OCI-LY3 (cell line): ENCODE results near the gene CPNE4.

ENCODE experiments used
- EZH2phosphoT487 ChIP-seq: fragments of 200-600 bp; shearing (Covaris generic); IDR thresholded peaks from 2 replicates; pipeline ENCODE4 v1.6.1; 2018; ENCODE audit warnings: antibody characterized with exemption, mixed run types, low read depth
- TF ChIP-seq, protein P1 (sequence below): fragments of 200-600, 300-600 bp; sonication (generic); IDR thresholded peaks from 2 replicates; pipeline ENCODE4 v1.5.1; 2014; ENCODE audit warnings: antibody characterized with exemption, low read length, low read depth

DNA sequence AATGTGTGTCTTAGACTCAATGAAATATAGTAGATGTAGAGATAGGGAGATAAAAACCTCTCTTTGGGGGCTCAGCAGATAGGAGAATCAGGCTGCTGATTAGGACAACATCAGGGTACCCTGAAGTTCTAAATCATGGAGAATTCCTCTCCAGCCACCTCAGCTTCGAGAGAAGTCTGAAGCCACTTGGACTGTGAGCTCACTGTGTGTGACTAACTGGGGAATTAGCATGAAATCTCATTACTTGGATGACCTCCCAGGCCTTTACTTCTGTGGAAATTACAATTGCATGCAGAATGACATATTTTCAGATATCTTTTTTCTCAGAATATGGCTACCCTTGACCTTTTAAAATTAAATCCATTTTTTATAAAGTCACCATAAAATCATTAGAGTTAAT is 404.0 kb downstream of the CPNE4 start:
- TF ChIP-seq, protein P1, sequence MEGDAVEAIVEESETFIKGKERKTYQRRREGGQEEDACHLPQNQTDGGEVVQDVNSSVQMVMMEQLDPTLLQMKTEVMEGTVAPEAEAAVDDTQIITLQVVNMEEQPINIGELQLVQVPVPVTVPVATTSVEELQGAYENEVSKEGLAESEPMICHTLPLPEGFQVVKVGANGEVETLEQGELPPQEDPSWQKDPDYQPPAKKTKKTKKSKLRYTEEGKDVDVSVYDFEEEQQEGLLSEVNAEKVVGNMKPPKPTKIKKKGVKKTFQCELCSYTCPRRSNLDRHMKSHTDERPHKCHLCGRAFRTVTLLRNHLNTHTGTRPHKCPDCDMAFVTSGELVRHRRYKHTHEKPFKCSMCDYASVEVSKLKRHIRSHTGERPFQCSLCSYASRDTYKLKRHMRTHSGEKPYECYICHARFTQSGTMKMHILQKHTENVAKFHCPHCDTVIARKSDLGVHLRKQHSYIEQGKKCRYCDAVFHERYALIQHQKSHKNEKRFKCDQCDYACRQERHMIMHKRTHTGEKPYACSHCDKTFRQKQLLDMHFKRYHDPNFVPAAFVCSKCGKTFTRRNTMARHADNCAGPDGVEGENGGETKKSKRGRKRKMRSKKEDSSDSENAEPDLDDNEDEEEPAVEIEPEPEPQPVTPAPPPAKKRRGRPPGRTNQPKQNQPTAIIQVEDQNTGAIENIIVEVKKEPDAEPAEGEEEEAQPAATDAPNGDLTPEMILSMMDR: no peak
- no peak for TF ChIP-seq EZH2phosphoT487
